ENCODE measurements around the gene SGCE.

SGCE gene

DNA sequence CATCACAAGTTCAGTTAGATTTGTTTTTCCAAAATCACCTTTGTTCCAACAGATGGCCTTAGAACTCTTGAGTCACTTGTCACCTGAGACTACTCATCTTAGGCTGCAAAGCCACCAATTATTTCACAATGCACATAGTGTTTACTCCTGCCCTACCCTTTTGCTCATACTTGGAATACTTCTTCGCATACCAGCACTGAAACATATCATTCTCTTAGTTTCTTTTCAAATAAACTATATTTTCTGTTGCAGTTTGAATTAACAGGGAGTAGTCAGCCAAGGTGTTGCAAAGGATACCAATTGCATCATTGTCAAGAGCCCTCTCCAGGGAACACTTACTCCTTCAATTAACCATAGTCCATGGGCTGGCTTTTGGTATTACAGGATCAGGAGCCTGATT, 75.3 kb downstream of the SGCE start:
- H3K4me3 ChIP-seq = no peak overlapping the region
- H3K27ac ChIP-seq = no peak overlapping the region

DNA sequence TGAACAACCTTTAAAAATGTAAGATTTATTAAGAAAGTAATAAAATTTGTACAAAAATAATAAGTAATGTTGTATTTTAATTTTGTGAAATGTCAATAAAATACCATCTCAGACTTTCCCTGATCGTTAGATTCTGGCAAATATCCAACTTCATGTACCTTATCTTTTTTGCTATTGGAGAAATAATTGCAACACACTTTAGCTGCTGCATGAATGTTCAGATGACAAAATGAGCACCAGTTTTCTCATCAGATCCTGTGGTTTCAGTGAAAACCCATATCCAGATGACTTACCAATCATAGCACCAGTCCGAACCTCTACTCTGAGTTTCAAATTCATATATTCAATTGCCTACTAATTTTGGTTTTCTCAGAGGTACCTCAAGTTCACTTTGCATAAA, 76.5 kb downstream of the SGCE start:
- H3K27ac ChIP-seq = no peak overlapping the region
- H3K4me3 ChIP-seq = no peak overlapping the region

DNA sequence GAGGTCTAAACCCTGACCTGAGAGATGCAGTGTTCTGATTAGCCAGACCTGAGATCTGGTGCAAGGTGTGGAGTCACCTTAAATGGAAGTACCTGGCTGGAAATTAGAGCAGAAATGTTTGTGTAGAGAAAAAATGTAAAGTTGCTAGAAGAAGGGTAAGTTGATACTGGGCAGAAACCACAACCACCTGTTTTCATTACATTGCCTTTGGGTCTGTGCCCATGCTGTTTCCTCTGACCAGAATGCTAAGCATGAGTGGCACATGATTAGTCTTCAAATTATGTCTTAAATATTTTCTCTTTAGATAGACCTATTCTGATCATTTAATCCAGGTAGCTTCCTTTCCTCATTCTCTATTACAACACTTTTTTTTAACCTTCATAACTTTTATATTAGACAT, 77.3 kb downstream of the SGCE start:
- no peak overlapping the region for H3K27ac ChIP-seq
- no peak overlapping the region for H3K4me3 ChIP-seq

DNA sequence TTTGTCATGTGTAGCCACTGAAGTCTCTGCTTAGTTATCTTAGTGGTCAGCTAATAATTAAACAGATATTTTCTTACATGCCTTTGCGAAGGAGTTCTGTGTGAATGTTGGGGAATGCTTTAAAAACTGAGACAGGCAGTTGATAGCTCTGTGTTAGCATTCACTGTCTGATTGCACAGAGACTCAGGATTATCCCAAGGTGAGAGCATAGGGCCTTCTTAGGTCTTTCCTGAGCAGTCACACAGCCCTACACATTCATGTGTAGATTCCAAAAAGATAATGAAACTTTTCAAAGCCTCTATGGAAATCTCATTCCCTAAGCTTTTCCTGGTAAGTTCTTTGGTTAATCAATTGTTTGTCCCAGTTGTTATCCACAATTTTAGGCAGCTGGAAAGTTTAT, 78.6 kb downstream of the SGCE start:
- no peak overlapping the region for H3K4me3 ChIP-seq
- no peak overlapping the region for H3K27ac ChIP-seq

DNA sequence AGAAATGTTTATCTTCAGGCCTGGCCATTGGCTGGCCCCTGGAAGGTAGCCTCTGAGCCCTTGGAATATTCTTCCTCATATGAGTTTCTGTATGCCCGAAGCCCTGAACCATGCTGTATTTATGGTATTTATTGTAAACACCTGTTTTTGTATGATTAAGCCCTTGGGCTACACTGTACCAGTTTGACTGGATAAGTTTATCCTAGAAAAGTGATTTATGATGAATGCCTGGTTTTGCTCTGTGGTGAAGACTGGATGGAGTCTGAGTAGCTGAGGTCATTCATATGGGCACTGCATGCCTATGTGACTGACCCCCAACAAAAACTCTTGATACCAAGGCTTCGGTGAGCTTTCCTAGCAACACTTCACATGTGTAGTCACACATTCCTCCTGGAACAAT, 79.6 kb downstream of the SGCE start:
- Histone ChIP-seq H3K4me3 (no peak overlapping the region), H3K27ac (no peak overlapping the region)

DNA sequence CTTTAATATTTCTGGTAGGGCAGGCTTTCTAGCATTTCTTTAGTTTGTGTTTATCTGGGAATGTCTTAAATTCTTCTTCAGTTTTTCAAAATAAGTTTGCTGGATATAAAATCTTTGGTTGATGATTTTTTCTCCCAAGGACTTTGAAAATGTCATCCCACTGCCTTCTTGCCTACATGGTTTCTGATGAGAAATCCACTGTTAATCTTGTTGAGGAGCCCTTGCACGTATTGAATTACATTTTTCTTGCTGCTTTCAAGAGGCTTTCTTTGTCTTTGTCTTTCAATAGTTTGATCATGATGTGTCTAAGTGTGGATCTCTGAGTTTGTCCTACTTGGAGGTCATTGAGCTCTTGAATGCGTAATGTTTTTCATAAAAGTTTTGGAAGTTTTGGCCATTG, 80.3 kb downstream of the SGCE start:
- H3K4me3 ChIP-seq = no peak overlapping the region
- no peak overlapping the region for H3K27ac ChIP-seq

DNA sequence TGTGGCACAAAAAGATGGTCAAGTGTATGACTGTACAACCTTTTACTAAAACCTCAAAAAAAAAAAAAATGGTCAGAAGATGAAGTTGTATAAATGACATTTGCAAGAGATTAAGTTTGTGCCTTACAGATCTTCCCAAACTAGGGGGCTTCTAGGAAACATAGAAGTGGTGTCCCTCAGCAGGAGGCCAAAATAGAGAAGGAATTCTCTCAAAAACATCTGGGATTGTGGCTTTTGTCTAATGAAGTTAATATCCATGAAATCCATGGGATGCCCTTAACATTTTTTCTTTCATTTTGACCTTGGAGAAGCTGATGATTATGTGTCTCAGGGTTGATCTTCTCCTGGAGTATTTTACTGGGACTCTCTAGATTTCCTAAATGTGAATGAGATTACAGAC, 84.1 kb downstream of the SGCE start:
- no peak overlapping the region for H3K4me3 ChIP-seq
- H3K27ac ChIP-seq = no peak overlapping the region

DNA sequence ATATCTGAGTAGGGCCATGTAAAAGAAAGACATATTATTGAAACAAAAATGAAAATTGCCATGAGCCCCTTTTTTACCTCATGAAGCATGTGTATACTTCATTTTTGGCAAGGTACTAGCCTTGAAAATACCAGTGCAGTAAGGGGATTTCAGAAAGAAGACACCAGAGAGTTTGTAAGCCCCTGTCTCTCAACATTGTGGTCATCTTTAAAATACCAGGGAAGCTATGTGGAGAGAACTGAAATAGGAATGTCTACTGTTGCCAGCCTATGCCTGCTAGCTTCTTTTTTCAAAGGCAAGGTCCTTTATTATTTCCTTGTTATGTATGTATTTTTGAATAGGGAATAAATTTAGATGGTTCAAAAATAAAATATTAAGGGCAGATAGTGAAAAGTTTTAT, 88.5 kb downstream of the SGCE start:
- Histone ChIP-seq H3K4me3 (no peak overlapping the region), H3K27ac (no peak overlapping the region)

DNA sequence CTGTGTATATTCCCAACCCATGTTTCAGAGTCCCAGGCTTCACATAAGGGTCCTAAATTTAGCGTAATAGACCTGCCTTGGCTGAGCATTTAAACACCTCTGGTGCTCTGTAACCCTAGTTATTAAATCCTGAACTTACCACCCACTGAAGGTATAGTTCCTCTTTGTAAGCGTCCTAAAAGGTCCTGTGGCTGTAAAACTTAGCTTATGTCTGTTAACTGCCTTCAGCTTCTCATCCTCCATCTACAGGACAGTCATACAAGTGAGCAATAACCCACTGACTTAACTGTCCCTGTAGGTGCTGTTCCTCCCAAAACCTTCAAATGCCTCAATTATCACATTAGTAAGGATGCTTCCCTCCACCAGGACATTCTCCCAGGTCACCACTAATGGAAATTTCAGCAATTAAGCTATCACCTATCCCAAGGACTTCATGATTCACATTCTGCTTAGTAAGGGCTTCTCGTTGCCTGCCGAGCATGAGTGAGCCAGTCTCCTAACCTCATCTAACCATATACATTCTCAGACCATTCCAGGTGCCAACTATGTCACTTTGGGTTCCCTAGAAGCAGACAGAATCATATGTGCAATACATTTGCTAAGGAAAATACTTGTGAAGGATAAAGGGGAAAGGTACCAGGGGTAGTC, 90.6 kb downstream of the SGCE start:
- no peak overlapping the region for H3K27ac ChIP-seq
- no peak overlapping the region for H3K4me3 ChIP-seq

DNA sequence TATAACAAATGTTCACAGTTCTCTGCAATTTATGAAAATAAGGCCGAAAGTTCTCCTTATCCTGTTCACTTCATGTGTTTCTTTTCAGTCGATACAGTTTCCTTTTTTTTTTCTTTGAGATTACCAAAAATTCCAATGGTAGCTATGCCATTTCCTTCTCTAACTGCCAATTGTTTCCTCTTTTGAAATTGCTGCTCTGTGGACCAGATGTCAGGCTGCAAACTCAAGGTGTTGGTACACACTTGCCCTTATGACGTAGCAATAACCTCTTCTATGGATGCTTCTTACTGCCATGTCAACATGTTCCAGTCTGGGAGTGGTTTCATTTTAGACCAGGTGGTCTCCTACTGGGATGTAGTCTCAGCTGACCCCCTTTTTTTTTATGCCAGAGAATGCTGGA, 93.4 kb downstream of the SGCE start:
- Histone ChIP-seq H3K27ac (no peak overlapping the region), H3K4me3 (no peak overlapping the region)

DNA sequence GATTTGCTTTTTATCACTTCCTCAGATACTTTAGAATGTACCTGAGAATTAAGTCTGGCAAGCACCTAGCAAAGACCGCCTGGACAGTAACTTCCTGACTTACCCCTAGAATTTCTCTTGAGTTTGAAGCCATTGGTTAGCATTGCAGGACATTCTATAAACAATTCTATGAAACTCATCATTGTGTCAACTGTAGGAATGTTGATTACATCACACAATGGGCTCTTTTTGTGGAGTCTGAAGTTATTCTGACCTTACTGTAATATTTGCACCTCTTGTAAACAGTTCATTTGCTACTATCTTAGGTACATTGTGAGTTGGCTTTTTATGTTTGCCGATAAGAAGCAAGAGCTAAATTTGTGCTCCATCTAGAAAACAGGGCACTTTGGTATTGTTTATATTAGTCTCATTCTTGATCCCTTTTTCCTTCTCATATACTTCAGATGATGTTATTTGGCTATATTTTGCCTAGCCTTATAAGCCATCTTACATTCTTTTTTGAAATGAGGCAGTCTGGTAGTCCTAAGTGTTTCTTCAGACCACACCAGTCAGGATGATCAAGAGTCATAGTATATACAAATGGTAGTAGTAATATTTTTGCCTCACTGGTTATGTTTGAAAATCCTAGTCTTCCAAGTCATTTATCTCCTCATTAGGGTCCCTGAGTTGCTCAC, 94.0 kb downstream of the SGCE start:
- no peak overlapping the region for H3K4me3 ChIP-seq
- H3K27ac ChIP-seq = no peak overlapping the region

DNA sequence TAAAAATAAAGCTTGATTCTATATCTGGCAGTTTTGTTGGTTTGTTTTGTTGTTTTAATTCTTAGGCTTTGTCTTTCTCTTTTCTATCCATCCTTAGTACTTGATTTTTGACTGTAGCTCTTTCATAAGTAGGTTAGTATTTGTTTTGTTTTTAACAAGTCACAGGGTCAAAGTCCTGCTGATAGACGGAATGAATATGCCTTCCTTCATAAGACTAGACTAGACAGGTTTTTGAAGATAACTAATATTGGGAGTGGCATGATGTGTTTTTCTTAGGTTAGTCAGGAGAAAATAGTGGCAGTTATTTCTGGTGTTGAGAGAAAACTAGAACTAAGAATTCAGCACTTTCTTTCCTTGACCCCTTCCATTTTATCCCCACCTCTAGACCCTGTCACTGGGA, 96.0 kb downstream of the SGCE start:
- no peak overlapping the region for H3K4me3 ChIP-seq
- no peak overlapping the region for H3K27ac ChIP-seq

DNA sequence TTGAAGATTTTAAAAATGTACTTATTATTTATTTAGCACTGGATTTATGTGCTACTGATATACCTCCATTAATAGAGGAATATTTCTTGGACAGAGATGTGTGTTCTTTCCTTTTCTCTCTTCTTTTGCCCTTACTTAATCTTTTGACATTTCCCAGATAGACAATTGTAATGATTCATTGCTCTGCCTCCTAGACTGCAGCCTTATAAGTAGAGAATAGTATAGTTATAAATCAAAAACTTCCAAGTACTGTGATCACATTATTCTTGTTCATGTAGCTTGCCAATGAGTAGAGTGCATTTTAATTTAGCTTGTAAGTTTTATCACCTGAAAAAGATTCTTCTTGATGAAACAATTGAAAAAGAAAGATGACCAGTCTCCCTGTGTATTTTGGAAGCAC, 98.7 kb downstream of the SGCE start:
- Histone ChIP-seq H3K4me3 (no peak overlapping the region), H3K27ac (no peak overlapping the region)

DNA sequence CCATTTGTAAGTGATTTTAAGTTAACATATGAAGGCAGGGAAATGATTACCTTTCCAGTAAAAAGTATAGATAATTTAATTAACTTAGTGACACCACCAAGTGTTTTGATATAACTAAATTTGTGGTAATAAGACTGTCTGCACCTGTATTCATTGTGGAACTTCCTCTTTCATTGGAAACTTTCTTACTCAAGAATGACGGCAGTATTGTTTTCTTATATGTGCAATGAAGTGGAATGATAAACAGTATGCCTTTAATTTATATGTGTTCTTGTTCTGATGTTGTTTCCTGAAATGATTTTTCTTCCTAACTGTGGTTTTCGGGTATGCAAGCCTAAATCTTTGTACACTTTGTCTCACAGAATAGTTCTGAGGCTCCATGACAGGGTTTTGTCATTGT, 99.9 kb downstream of the SGCE start:
- Histone ChIP-seq H3K27ac (no peak overlapping the region), H3K4me3 (no peak overlapping the region)

DNA sequence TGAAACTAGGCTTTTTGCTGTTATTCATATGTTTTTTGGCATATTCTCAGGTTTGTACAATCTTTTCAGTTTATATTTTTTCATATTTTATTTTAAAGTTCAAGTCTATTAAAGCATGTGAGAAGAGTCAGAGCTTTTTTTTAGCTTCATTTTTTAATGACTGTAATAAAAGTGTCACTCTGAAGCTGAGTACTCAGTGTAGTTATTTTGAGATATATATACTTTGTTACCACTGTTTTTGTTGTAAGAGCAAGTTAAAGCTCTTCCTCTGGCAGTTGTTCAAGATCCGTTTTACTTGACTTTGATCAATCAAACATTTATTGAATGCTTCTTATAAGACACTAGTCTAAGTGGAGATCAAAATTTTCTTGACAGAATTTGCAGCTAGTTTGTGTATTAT, 108.8 kb downstream of the SGCE start:
- Histone ChIP-seq H3K27ac (no peak overlapping the region), H3K4me3 (no peak overlapping the region)

DNA sequence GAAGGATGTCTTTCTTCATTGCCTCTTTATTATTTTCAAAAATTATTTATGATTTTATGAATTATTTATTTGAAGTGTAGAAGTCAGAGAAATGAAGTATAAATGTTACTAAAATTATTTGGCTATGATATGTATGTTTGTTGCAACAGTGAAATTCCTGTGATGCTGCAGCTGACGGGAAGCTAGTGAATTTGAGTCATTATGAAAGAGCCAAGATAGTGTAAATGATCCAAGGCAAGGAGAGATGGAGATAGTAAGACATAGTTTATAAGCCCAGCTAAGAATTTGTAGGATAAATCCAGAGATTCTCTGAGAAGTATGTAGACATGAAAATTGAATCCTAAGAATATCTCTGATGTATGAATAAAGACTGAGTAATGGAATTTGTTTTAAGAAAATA, 115.5 kb downstream of the SGCE start:
- Histone ChIP-seq H3K4me3 (no peak overlapping the region), H3K27ac (no peak overlapping the region)
